ENCODE results near the gene SETBP1. TPM values are rescaled to one million over a fixed set of nuclear protein-coding genes. Genes with fewer than 3 reads are reported as not detected.

The SETBP1 gene
- total RNA-seq, 1 experiment from 2014 or later: 0.05 TPM

DNA sequence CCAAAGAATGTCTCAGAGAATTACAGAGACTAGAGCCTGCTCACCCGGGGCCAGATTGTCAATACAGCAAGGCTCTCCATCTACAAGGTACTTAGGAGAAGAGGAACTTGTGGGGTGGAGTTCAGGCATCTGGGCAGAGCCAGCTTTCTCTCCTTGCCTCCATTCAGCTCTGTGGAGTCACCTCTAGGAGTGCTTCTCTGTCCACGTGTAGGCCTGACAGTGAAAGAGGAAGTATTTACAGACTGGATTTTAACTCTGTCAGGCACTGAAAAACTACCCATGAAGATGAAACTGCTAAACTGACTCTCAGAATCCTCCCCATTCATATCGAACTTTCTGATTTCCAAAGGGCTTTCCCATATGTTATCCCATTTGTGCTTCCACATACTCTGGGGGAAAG is 315.6 kb downstream of the SETBP1 start:
- Histone ChIP-seq H2AFZ (ENCODE audit: low read depth, low read length, poor library complexity, severe bottlenecking) (no peak overlapping the region), H3K9me2 (ENCODE audit: insufficient read depth) (no peaks in the 10 kb centered on the region), H3K79me2 (ENCODE audit: insufficient read depth, low read length) (no peaks in the 10 kb centered on the region), H3K9me3 (ENCODE audit: control insufficient read depth in 1 of 2, insufficient read depth in 1 of 2, low read depth in 1 of 2, low read length in 2 of 2) (peaks cover 5 to 9% of the 10 kb centered on the region in 2 experiments; a peak in 3 of 4 replicates), H3K27ac (ENCODE audit: low read depth, low read length) (no peak overlapping the region), H3K9ac (ENCODE audit: low read length) (no peak overlapping the region), H3K27me3 (ENCODE audit: insufficient read depth, low read length) (no peaks in the 10 kb centered on the region), H3K4me3 (replicated peaks in 1 of 2; ENCODE audit: low read depth in 1 of 2, low read length in 2 of 2) (no peak overlapping the region), H4K20me1 (ENCODE audit: insufficient read depth) (no peaks in the 10 kb centered on the region), H3K36me3 (ENCODE audit: control insufficient read depth in 1 of 2, insufficient read depth in 2 of 2, low read length in 2 of 2) (no peaks in the 10 kb centered on the region), H3K4me2 (ENCODE audit: low read length) (no peak overlapping the region), H3K4me1 (ENCODE audit: control insufficient read depth in 1 of 2, insufficient read depth in 2 of 2, low read length in 2 of 2) (no peaks in the 10 kb centered on the region)
- CTCF ChIA-PET: no interaction called here
- DNase-seq (ENCODE audit: low read depth, low spot score): no peak
- no TSS peak for BruUV-seq (replicated peaks)
- ATAC-seq: no peak
- intact Hi-C loops (cut with micrococcal nuclease): no loop called here
- RAD21 ChIA-PET (ENCODE audit: low non-redundant PET in 1 of 2, low total read pairs in 2 of 2, uncharacterized antibody in 2 of 2, unreplicated experiment in 2 of 2): no interaction called here
- TF ChIP-seq TCF7L2 (IDR thresholded peaks at IDR 0.05; ENCODE audit: borderline replicate concordance, extremely low read depth, insufficient read depth, insufficient read length) (no peak), JUND (IDR thresholded peaks at IDR 0.05) (no peak), SIN3A (IDR thresholded peaks at IDR 0.05; ENCODE audit: low read depth) (no peak), CEBPB (IDR thresholded peaks at IDR 0.05; ENCODE audit: low read depth) (no peak)
- TF ChIP-seq, protein P1, sequence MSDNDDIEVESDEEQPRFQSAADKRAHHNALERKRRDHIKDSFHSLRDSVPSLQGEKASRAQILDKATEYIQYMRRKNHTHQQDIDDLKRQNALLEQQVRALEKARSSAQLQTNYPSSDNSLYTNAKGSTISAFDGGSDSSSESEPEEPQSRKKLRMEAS (IDR thresholded peaks at IDR 0.05): no peak
- POLR2A ChIA-PET: no interaction called here

DNA sequence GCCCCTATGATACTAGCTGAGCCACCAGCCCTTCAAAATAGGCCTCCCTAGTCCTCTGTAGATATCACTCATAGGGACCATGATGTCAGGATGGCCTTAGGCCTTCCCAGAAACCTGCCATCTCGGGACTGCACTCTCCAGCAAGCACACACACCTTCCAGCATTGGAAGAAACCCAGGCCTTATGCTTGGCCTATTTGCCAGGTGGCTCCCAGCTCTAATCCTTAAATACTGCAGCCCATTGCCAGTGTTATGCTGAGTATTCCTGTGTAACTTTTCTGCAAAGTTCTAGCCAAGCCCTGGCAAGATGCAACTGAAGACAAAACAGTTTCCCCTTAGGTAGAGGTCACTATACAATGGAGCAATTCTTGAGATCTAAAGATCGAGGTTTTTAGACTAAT is 316.5 kb downstream of the SETBP1 start:
- no TSS peak for BruUV-seq (replicated peaks)
- no peak for ATAC-seq
- intact Hi-C loops (cut with micrococcal nuclease): no loop called here
- no peaks in the 10 kb centered on the region for H4K20me1 ChIP-seq (ENCODE audit: insufficient read depth)
- H3K4me3 ChIP-seq (replicated peaks in 1 of 2; ENCODE audit: low read depth in 1 of 2, low read length in 2 of 2): no peak overlapping the region
- no peaks in the 10 kb centered on the region for H3K4me1 ChIP-seq (ENCODE audit: control insufficient read depth in 1 of 2, insufficient read depth in 2 of 2, low read length in 2 of 2)
- POLR2A ChIA-PET: no interaction called here
- H3K36me3 ChIP-seq (ENCODE audit: control insufficient read depth in 1 of 2, insufficient read depth in 2 of 2, low read length in 2 of 2): no peaks in the 10 kb centered on the region
- no peaks in the 10 kb centered on the region for H3K27me3 ChIP-seq (ENCODE audit: insufficient read depth, low read length)
- H2AFZ ChIP-seq (ENCODE audit: low read depth, low read length, poor library complexity, severe bottlenecking): no peak overlapping the region
- no peak overlapping the region for H3K9ac ChIP-seq (ENCODE audit: low read length)
- CTCF ChIA-PET: no interaction called here
- no peaks in the 10 kb centered on the region for H3K79me2 ChIP-seq (ENCODE audit: insufficient read depth, low read length)
- H3K9me2 ChIP-seq (ENCODE audit: insufficient read depth): no peaks in the 10 kb centered on the region
- RAD21 ChIA-PET (ENCODE audit: low non-redundant PET in 1 of 2, low total read pairs in 2 of 2, uncharacterized antibody in 2 of 2, unreplicated experiment in 2 of 2): no interaction called here
- H3K27ac ChIP-seq (ENCODE audit: low read depth, low read length): no peak overlapping the region
- no peak overlapping the region for H3K4me2 ChIP-seq (ENCODE audit: low read length)
- peaks cover 5 to 14% of the 10 kb centered on the region in 2 experiments; a peak in 3 of 4 replicates for H3K9me3 ChIP-seq (ENCODE audit: control insufficient read depth in 1 of 2, insufficient read depth in 1 of 2, low read depth in 1 of 2, low read length in 2 of 2)
- no peak for DNase-seq (ENCODE audit: low read depth, low spot score)
- TF ChIP-seq SP1 (IDR thresholded peaks at IDR 0.05; ENCODE audit: low read depth): no peak
- TF ChIP-seq YY1 (IDR thresholded peaks at IDR 0.05; ENCODE audit: extremely low read depth, insufficient replicate concordance, low read depth, low read length): no peak
- no peak for TF ChIP-seq CEBPB (IDR thresholded peaks at IDR 0.05; ENCODE audit: low read depth)
- TF ChIP-seq ELF1 (IDR thresholded peaks at IDR 0.05; ENCODE audit: borderline replicate concordance, low read depth): no peak
- TF ChIP-seq FOSL1 (IDR thresholded peaks at IDR 0.05; ENCODE audit: low read depth): no peak
- no peak for TF ChIP-seq RAD21 (IDR thresholded peaks at IDR 0.05; ENCODE audit: low read depth)
- no peak for TF ChIP-seq EZH2 (IDR thresholded peaks at IDR 0.05)
- no peak for TF ChIP-seq EZH2phosphoT487 (IDR thresholded peaks at IDR 0.05; ENCODE audit: borderline replicate concordance)
- TF ChIP-seq, protein P2, sequence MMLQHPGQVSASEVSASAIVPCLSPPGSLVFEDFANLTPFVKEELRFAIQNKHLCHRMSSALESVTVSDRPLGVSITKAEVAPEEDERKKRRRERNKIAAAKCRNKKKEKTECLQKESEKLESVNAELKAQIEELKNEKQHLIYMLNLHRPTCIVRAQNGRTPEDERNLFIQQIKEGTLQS (IDR thresholded peaks at IDR 0.05): no peak
- TF ChIP-seq SRF (IDR thresholded peaks at IDR 0.05; ENCODE audit: low read depth): no peak
- TF ChIP-seq EGR1 (IDR thresholded peaks at IDR 0.05; ENCODE audit: low read depth): no peak
- TF ChIP-seq, protein P3, sequence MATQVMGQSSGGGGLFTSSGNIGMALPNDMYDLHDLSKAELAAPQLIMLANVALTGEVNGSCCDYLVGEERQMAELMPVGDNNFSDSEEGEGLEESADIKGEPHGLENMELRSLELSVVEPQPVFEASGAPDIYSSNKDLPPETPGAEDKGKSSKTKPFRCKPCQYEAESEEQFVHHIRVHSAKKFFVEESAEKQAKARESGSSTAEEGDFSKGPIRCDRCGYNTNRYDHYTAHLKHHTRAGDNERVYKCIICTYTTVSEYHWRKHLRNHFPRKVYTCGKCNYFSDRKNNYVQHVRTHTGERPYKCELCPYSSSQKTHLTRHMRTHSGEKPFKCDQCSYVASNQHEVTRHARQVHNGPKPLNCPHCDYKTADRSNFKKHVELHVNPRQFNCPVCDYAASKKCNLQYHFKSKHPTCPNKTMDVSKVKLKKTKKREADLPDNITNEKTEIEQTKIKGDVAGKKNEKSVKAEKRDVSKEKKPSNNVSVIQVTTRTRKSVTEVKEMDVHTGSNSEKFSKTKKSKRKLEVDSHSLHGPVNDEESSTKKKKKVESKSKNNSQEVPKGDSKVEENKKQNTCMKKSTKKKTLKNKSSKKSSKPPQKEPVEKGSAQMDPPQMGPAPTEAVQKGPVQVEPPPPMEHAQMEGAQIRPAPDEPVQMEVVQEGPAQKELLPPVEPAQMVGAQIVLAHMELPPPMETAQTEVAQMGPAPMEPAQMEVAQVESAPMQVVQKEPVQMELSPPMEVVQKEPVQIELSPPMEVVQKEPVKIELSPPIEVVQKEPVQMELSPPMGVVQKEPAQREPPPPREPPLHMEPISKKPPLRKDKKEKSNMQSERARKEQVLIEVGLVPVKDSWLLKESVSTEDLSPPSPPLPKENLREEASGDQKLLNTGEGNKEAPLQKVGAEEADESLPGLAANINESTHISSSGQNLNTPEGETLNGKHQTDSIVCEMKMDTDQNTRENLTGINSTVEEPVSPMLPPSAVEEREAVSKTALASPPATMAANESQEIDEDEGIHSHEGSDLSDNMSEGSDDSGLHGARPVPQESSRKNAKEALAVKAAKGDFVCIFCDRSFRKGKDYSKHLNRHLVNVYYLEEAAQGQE (IDR thresholded peaks at IDR 0.05; ENCODE audit: low read depth): no peak
- TF ChIP-seq, protein P1 (IDR thresholded peaks at IDR 0.05): no peak
- no peak for TF ChIP-seq POLR2AphosphoS5 (IDR thresholded peaks at IDR 0.05; ENCODE audit: low read depth, low read length)
